ENCODE results near the gene CDC16. TPM values are rescaled to one million over a fixed set of nuclear protein-coding genes. Genes with fewer than 3 reads are reported as not detected.
A peak's percentile ranks its signal among the peaks of the same experiment; 100 is the strongest.

Gene CDC16
- total and polyA plus RNA-seq, 2 of the 13 experiments (the other 11 are each of a cell fraction or from before 2014, with no cell fraction given) = 24.2 to 60.9 TPM

DNA sequence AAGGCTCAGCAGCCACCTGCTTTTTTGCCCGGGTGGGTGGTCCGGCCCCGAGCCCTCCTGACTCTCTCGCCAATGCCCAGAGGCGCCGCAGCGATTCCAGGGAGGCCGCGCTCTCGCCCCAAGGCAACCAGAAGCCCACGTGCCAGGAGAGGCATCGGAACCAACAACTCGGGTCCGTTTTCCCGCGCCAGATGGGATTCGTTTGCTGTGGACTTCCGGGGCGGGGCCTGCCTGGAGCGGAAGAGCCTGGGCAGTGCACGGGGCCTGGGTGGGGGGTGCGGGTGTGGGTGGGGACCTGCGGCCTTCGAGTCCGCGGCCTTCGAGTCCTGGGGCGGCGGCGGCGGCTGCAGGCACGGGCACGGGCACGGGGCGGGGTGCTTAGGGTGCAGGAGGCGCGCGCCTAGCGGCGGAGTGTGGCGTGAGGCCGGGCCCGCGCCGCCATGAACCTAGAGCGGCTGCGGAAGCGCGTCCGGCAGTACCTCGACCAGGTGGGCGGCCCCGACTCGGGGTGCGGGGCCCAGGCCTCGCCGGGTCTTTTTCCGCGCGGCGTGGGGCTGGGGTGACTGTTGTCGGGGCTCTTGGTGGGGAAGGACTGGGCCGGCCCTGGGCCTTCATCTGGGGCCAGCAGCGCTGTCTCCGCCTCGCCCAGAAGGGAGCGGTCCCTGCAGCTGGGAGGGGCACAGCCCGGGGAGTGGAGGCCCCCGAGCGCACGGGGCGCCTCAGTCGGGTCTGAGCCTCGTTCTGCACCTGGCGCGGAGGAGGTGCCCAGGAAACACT is at the start of gene CDC16 (continued):
- TF ChIP-seq, protein P1, sequence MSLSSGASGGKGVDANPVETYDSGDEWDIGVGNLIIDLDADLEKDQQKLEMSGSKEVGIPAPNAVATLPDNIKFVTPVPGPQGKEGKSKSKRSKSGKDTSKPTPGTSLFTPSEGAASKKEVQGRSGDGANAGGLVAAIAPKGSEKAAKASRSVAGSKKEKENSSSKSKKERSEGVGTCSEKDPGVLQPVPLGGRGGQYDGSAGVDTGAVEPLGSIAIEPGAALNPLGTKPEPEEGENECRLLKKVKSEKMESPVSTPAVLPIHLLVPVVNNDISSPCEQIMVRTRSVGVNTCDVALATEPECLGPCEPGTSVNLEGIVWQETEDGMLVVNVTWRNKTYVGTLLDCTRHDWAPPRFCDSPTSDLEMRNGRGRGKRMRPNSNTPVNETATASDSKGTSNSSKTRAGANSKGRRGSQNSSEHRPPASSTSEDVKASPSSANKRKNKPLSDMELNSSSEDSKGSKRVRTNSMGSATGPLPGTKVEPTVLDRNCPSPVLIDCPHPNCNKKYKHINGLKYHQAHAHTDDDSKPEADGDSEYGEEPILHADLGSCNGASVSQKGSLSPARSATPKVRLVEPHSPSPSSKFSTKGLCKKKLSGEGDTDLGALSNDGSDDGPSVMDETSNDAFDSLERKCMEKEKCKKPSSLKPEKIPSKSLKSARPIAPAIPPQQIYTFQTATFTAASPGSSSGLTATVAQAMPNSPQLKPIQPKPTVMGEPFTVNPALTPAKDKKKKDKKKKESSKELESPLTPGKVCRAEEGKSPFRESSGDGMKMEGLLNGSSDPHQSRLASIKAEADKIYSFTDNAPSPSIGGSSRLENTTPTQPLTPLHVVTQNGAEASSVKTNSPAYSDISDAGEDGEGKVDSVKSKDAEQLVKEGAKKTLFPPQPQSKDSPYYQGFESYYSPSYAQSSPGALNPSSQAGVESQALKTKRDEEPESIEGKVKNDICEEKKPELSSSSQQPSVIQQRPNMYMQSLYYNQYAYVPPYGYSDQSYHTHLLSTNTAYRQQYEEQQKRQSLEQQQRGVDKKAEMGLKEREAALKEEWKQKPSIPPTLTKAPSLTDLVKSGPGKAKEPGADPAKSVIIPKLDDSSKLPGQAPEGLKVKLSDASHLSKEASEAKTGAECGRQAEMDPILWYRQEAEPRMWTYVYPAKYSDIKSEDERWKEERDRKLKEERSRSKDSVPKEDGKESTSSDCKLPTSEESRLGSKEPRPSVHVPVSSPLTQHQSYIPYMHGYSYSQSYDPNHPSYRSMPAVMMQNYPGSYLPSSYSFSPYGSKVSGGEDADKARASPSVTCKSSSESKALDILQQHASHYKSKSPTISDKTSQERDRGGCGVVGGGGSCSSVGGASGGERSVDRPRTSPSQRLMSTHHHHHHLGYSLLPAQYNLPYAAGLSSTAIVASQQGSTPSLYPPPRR (CRISPR knock-in tag; IDR thresholded peaks at IDR 0.05; ENCODE audit: borderline replicate concordance) = no peak
- TF ChIP-seq, protein P2, sequence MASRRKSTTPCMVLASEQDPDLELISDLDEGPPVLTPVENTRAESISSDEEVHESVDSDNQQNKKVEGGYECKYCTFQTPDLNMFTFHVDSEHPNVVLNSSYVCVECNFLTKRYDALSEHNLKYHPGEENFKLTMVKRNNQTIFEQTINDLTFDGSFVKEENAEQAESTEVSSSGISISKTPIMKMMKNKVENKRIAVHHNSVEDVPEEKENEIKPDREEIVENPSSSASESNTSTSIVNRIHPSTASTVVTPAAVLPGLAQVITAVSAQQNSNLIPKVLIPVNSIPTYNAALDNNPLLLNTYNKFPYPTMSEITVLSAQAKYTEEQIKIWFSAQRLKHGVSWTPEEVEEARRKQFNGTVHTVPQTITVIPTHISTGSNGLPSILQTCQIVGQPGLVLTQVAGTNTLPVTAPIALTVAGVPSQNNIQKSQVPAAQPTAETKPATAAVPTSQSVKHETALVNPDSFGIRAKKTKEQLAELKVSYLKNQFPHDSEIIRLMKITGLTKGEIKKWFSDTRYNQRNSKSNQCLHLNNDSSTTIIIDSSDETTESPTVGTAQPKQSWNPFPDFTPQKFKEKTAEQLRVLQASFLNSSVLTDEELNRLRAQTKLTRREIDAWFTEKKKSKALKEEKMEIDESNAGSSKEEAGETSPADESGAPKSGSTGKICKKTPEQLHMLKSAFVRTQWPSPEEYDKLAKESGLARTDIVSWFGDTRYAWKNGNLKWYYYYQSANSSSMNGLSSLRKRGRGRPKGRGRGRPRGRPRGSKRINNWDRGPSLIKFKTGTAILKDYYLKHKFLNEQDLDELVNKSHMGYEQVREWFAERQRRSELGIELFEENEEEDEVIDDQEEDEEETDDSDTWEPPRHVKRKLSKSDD (CRISPR knock-in tag; IDR thresholded peaks at IDR 0.05; ENCODE audit: low read depth) = peak; percentile 78; the same call in 1 of the 2 replicates
- TF ChIP-seq SP4 (CRISPR knock-in tag; IDR thresholded peaks at IDR 0.05) (peak; percentile 68; the same call in 1 of the 2 replicates), POLR2A (IDR thresholded peaks at IDR 0.05; ENCODE audit: insufficient read depth in 1 of 2, low read depth in 2 of 2, low read length in 2 of 2) (peak; percentile 57 to 74; a peak in 3 of 4 replicates), ZNF7 (CRISPR knock-in tag; IDR thresholded peaks at IDR 0.05) (no peak), SP5 (CRISPR knock-in tag; IDR thresholded peaks at IDR 0.05; ENCODE audit: borderline replicate concordance, low read depth) (peak; percentile 12; the same call in 1 of the 2 replicates), NBN (conservative IDR thresholded peaks at IDR 0.05) (no peak), SMC3 (IDR thresholded peaks at IDR 0.05; ENCODE audit: low read length) (no peak), RAD51 (IDR thresholded peaks at IDR 0.05; ENCODE audit: borderline replicate concordance) (no peak), ZNF510 (CRISPR knock-in tag; IDR thresholded peaks at IDR 0.05; ENCODE audit: low read depth) (peak; percentile 57; the same call in 1 of the 2 replicates), MED13 (CRISPR knock-in tag; IDR thresholded peaks at IDR 0.05) (peak; percentile 71; the same call in 1 of the 2 replicates), EP300 (IDR thresholded peaks at IDR 0.05; ENCODE audit: low read depth in 2 of 2, low read length in 2 of 2) (0 out of 4 replicates have a peak, but pooled peaks of 1 of the 2 experiments have one; percentile 6), EP300 (CRISPR knock-in tag; IDR thresholded peaks at IDR 0.05; ENCODE audit: borderline replicate concordance) (peak; percentile 57; the same call in 1 of the 2 replicates), ZBTB1 (CRISPR knock-in tag; IDR thresholded peaks at IDR 0.05; ENCODE audit: borderline replicate concordance) (peak; percentile 28; the same call in 1 of the 2 replicates), MEIS1 (CRISPR knock-in tag; IDR thresholded peaks at IDR 0.05; ENCODE audit: borderline replicate concordance) (no peak), KLF15 (CRISPR knock-in tag; IDR thresholded peaks at IDR 0.05; ENCODE audit: borderline replicate concordance) (peak; percentile 38; the same call in 1 of the 2 replicates), ZNF775 (CRISPR knock-in tag; IDR thresholded peaks at IDR 0.05; ENCODE audit: borderline replicate concordance) (no peak), ZNF33B (CRISPR knock-in tag; IDR thresholded peaks at IDR 0.05) (peak; percentile 94), ZNF780A (CRISPR knock-in tag; IDR thresholded peaks at IDR 0.05) (peak; percentile 34; the same call in 1 of the 2 replicates), TBX2 (CRISPR knock-in tag; IDR thresholded peaks at IDR 0.05; ENCODE audit: borderline replicate concordance) (peak; percentile 48; the same call in 1 of the 2 replicates), ZNF282 (IDR thresholded peaks at IDR 0.05; ENCODE audit: partially characterized antibody) (no peak), FLYWCH1 (CRISPR knock-in tag; IDR thresholded peaks at IDR 0.05) (no peak), BHLHE40 (IDR thresholded peaks at IDR 0.05; ENCODE audit: low read length) (peak; percentile 79), TARDBP (CRISPR knock-in tag; IDR thresholded peaks at IDR 0.05) (peak; percentile 73; the same call in 1 of the 2 replicates)
